GM12878 (cell line): ENCODE results near the gene TMEM52B. TPM values are rescaled to one million over a fixed set of nuclear protein-coding genes. Genes with fewer than 3 reads are reported as not detected.

Source experiments
- ATAC-seq: fragments of 200-7000 bp; cut with Tn5 transposase; 3 replicates; pipeline ENCODE4 v1.9.1; 2020; ENCODE audit warnings: mild to moderate bottlenecking, moderate library complexity
- BruUV-seq: library from RNA; stranded (reverse); fragments of 400-500 nt; replicated peaks from 2 replicates; lab custom pipeline; 2021; lab: Mats Ljungman, UMichigan
- CTCF ChIA-PET: fragments of 300-600 bp; sonication (Branson Sonifier 250); formaldehyde crosslinking; extraction: SDS; loops from one replicate; lab custom pipeline; 2021; ENCODE audit warnings: inconsistent platforms; lab: Yijun Ruan, JAX
- POLR2A ChIA-PET: fragments of 350-600 bp; formaldehyde crosslinking; extraction: SDS; loops from one replicate; lab custom pipeline; 2021; ENCODE audit warnings: inconsistent platforms; lab: Charles Lee
- RAD21 ChIA-PET: fragments of 300-600 bp; sonication (Branson Sonifier 250); formaldehyde crosslinking; loops from one replicate; lab custom pipeline; 2023; ENCODE audit warnings: antibody characterized with exemption; ENCODE audit not compliant: unreplicated experiment; lab: Charles Lee
- SMC1A ChIA-PET: fragments of 300-600 bp; sonication (Branson Sonifier 250); formaldehyde crosslinking; loops from one replicate; lab custom pipeline; 2023; ENCODE audit not compliant: unreplicated experiment, uncharacterized antibody; lab: Charles Lee
- DNase-seq: peaks from one replicate; pipeline ENCODE4 v3.0.0-alpha.2; 2011; ENCODE audit warnings: low read depth, low spot score
- FAIRE-seq: peaks from 3 replicates; lab custom pipeline; 2011; peaks lifted over from hg19 to GRCh38; lab: Jason Lieb, UNC
- H2AFZ ChIP-seq: 2 replicates; pipeline ENCODE4 v1.6.0; 2011; ENCODE audit warnings: low read depth, low read length, control low read depth; ENCODE audit not compliant: control insufficient read depth
- H3K27ac ChIP-seq: 2 replicates; pipeline ENCODE4 v1.5.1; 2011; ENCODE audit warnings: control low read depth; ENCODE audit not compliant: control insufficient read depth, insufficient read depth
- H3K27me3 ChIP-seq, 2 experiments: replicated peaks in 1 of 2; 2 replicates each; pipeline versions ENCODE4 v1.6.0 to v1.6.1; 2011; ENCODE audit warnings: low read length in 1 of 2; ENCODE audit not compliant: control insufficient read depth in 2 of 2, insufficient read depth in 2 of 2
- H3K36me3 ChIP-seq, 2 experiments: 2 replicates each; pipeline ENCODE4 v1.5.1; 2011; ENCODE audit warnings: low read length in 1 of 2; ENCODE audit not compliant: control insufficient read depth in 2 of 2, insufficient read depth in 2 of 2
- H3K4me1 ChIP-seq: 2 replicates; pipeline ENCODE4 v1.6.1; 2011; ENCODE audit warnings: mild to moderate bottlenecking, low read length, moderate library complexity, mixed read lengths; ENCODE audit not compliant: control insufficient read depth, insufficient read depth
- H3K4me2 ChIP-seq: 2 replicates; pipeline ENCODE4 v1.6.0; 2011; ENCODE audit warnings: control low read depth; ENCODE audit not compliant: control insufficient read depth, insufficient read depth
- H3K4me3 ChIP-seq: fragments of 200-600 bp; sonication (generic); 2 replicates; pipeline ENCODE4 v1.5.1; 2016
- H3K79me2 ChIP-seq: 2 replicates; pipeline ENCODE4 v1.6.0; 2011; ENCODE audit warnings: low read length; ENCODE audit not compliant: control insufficient read depth, insufficient read depth
- H3K9ac ChIP-seq: 2 replicates; pipeline ENCODE4 v1.8.0; 2011; ENCODE audit warnings: low read length, control low read depth, mixed read lengths; ENCODE audit not compliant: control insufficient read depth, insufficient read depth
- H3K9me3 ChIP-seq: replicated peaks from 3 replicates; pipeline ENCODE4 v1.5.1; 2011; ENCODE audit warnings: mild to moderate bottlenecking, low read length; ENCODE audit not compliant: control insufficient read depth, insufficient read depth
- H4K20me1 ChIP-seq: 2 replicates; pipeline ENCODE4 v1.6.0; 2011; ENCODE audit not compliant: control insufficient read depth, insufficient read depth
- BCL3 ChIP-seq: IDR thresholded peaks from 2 replicates; pipeline ENCODE4 v1.6.1; 2011; ENCODE audit warnings: borderline replicate concordance, low read depth, mild to moderate bottlenecking, moderate library complexity, low read length; ENCODE audit not compliant: insufficient read depth, poor library complexity, severe bottlenecking
- BMI1 ChIP-seq: fragments of 450-650 bp; IDR thresholded peaks from 2 replicates; pipeline ENCODE4 v1.6.1; 2016; ENCODE audit warnings: mild to moderate bottlenecking, moderate library complexity, borderline replicate concordance
- BRCA1 ChIP-seq: IDR thresholded peaks from 2 replicates; pipeline ENCODE4 v1.6.1; 2011; ENCODE audit warnings: low read depth, low read length, improper control_type of control experiment
- ELK1 ChIP-seq: IDR thresholded peaks from 2 replicates; pipeline ENCODE4 v1.6.1; 2012; ENCODE audit warnings: low read depth, low read length, improper control_type of control experiment
- IRF3 ChIP-seq: fragments of 450-650 bp; IDR thresholded peaks from 2 replicates; pipeline ENCODE4 v1.6.1; 2014; ENCODE audit warnings: mild to moderate bottlenecking
- JUNB ChIP-seq: IDR thresholded peaks from 2 replicates; pipeline ENCODE4 v1.6.1; 2016; ENCODE audit warnings: antibody characterized with exemption, mild to moderate bottlenecking
- JUND ChIP-seq: IDR thresholded peaks from 2 replicates; pipeline ENCODE4 v1.6.1; 2012; ENCODE audit warnings: low read depth, mild to moderate bottlenecking, low read length, improper control_type of control experiment, moderate library complexity
- MEF2B ChIP-seq: fragments of 450-650 bp; IDR thresholded peaks from 2 replicates; pipeline ENCODE4 v1.6.1; 2018; ENCODE audit warnings: mild to moderate bottlenecking, moderate library complexity; ENCODE audit not compliant: partially characterized antibody, poor library complexity, severe bottlenecking
- MTA2 ChIP-seq: fragments of 450-650 bp; IDR thresholded peaks from 2 replicates; pipeline ENCODE4 v1.6.1; 2016; ENCODE audit warnings: low read depth, mild to moderate bottlenecking, moderate library complexity
- MYB ChIP-seq: fragments of 150-350 bp; IDR thresholded peaks from 2 replicates; pipeline ENCODE4 v1.6.1; 2014; ENCODE audit warnings: mild to moderate bottlenecking, low read depth, low read length, borderline replicate concordance
- PAX8 ChIP-seq: fragments of 450-650 bp; IDR thresholded peaks from 2 replicates; pipeline ENCODE4 v1.6.1; 2017; ENCODE audit warnings: mild to moderate bottlenecking, moderate library complexity
- RCOR1 ChIP-seq: conservative IDR thresholded peaks from 2 replicates; pipeline ENCODE4 v1.6.1; 2012; ENCODE audit warnings: low read depth, low read length, improper control_type of control experiment
- RELB ChIP-seq: fragments of 450-650 bp; IDR thresholded peaks from 2 replicates; pipeline ENCODE4 v1.6.1; 2017; ENCODE audit warnings: low read depth, mild to moderate bottlenecking, moderate library complexity
- SIN3A ChIP-seq: IDR thresholded peaks from 2 replicates; pipeline ENCODE4 v1.6.1; 2012; ENCODE audit warnings: low read depth, low read length, improper control_type of control experiment
- SIX5 ChIP-seq: IDR thresholded peaks from 2 replicates; pipeline ENCODE4 v1.6.1; 2011; ENCODE audit warnings: mild to moderate bottlenecking, low read depth, low read length, moderate library complexity; ENCODE audit not compliant: severe bottlenecking
- SRF ChIP-seq, 2 experiments: IDR thresholded peaks; 2 replicates each; pipeline ENCODE4 v1.6.1; 2011; ENCODE audit warnings: low read depth in 2 of 2, low read length in 2 of 2, mild to moderate bottlenecking in 1 of 2, moderate library complexity in 1 of 2
- WGBS: methylation state at CpG from one replicate; pipeline ENCODE4 v1.1.6; 2016; ENCODE audit warnings: low lambda C conversion rate; ENCODE audit not compliant: insufficient replicate concordance, insufficient coverage; ENCODE audit errors: missing lambda C conversion rate; 5-methylcytosine and 5-hydroxymethylcytosine counted together
- in situ Hi-C: fragments of 300-500 bp; cut with MboI; formaldehyde crosslinking; loops from 9 replicates; pipeline ENCODE4 v1.14.3; 2018; ENCODE audit warnings: mixed read lengths
- intact Hi-C: fragments of 100-400 bp; cut with micrococcal nuclease; formaldehyde crosslinking; loops from one replicate; pipeline ENCODE4 v1.14.2; 2022; ENCODE audit not compliant: unreplicated experiment
- polyA plus RNA-seq, 11 experiments: library from polyadenylated mRNA; depleted of rRNA in 4 of 11; unstranded in 6 of 11; stranded (reverse) in 5 of 11; fragments of >200 nt; fragmentation: Nextera tagmentation in 4 of 11; fragmentation: Illumina TruSeq in 1 of 11; extraction: Ambion mirVana in 4 of 11; extraction: Trizol in 1 of 11; gene quantifications; 1 replicate in 1 of 11; 2 replicates in 10 of 11; pipeline versions ENCODE4 v1.2.1 to v1.2.3, GENCODE V29; 2011 to 2016; ENCODE audit warnings: inconsistent platforms in 2 of 11, missing spikeins in 2 of 11, low read depth in 1 of 11
- total RNA-seq, 4 experiments: library from RNA; depleted of rRNA in 3 of 4; stranded (reverse); fragments of >200 nt in 3 of 4; fragmentation: Illumina TruSeq in 1 of 4; extraction: Trizol in 1 of 4; gene quantifications; 2 replicates each; pipeline versions ENCODE4 v1.2.1 to v1.2.3, GENCODE V29; 2013 to 2021

The TMEM52B gene
- total and polyA plus RNA-seq, 10 of the 15 experiments (the other 5 are each of a cell fraction or from before 2014, with no cell fraction given) = not detected

- TF ChIP-seq ELK1 (no peak), IRF3 (no peak), PAX8 (no peak), SIX5 (no peak), MTA2 (no peak), MYB (no peak)
Measured at GRCh38 chr12:10171973-10172728, 6.7 kb upstream of the TMEM52B start, which contains the start of gene OLR1 (continued).

GRCh38 chr12:10174986-10175614 is 3.7 kb upstream of the TMEM52B start:
- in situ Hi-C loops (no loop called here), intact Hi-C loops (no loop called here)
- no peak overlapping the region for H3K4me3 ChIP-seq
- DNase-seq (no peak), FAIRE-seq (no peak), ATAC-seq (no peak)
- POLR2A ChIA-PET = no interaction called here
- H3K27me3 ChIP-seq = peaks cover 0 to 9% of the 10 kb centered on the region in 2 experiments; a peak in 2 of 4 replicates
- BruUV-seq = no TSS peak
- WGBS = 17% methylated on average over 2 of the region's 2 CpGs
- H3K4me2 ChIP-seq = no peak overlapping the region
- H4K20me1 ChIP-seq = no peaks in the 10 kb centered on the region
- H3K27ac ChIP-seq = no peak overlapping the region
- no peak overlapping the region for H2AFZ ChIP-seq
- no peaks in the 10 kb centered on the region for H3K79me2 ChIP-seq
- no peaks in the 10 kb centered on the region for H3K9me3 ChIP-seq
- SMC1A ChIA-PET = interaction anchor here (1.4 kb wide), 1 partner anchor 15 kb away, joined by 3 read pairs; no protein-coding TSS in a partner anchor
- CTCF ChIA-PET = interaction anchor here (2.5 kb wide), 1 partner anchor 22 kb away, joined by 7 read pairs; no protein-coding TSS in a partner anchor
- H3K4me1 ChIP-seq = no peaks in the 10 kb centered on the region
- H3K9ac ChIP-seq = no peak overlapping the region
- RAD21 ChIA-PET = no interaction called here
- H3K36me3 ChIP-seq = no peaks in the 10 kb centered on the region
- TF ChIP-seq PAX8 = no peak
- TF ChIP-seq BMI1 = no peak
- TF ChIP-seq MEF2B = no peak
- no peak for TF ChIP-seq SIN3A
- TF ChIP-seq RCOR1 = no peak
- no peak for TF ChIP-seq BCL3
- TF ChIP-seq JUNB = no peak
- no peak for TF ChIP-seq JUND
- no peak for TF ChIP-seq RELB
- no peak for TF ChIP-seq BRCA1
- no peak for TF ChIP-seq SRF (IDR thresholded peaks at IDR 0.05; ENCODE audit: low read depth in 2 of 2, low read length in 2 of 2)
- TF ChIP-seq MTA2 = no peak
